MM.1S (cell line): ENCODE results near the gene C14orf132.

Source experiments
- DNase-seq: peaks from one replicate; pipeline ENCODE4 v3.0.0-alpha.2; 2015
- H2AFZ ChIP-seq: fragments of 300-600 bp; sonication (generic); 2 replicates; pipeline ENCODE4 v1.6.0; 2016; ENCODE audit warnings: antibody characterized with exemption, low read length
- H3F3A ChIP-seq: fragments of 300-600 bp; sonication (generic); 2 replicates; pipeline ENCODE4 v1.6.1; 2016; ENCODE audit warnings: mild to moderate bottlenecking, antibody characterized with exemption, low read length, moderate library complexity, mixed read lengths; ENCODE audit not compliant: insufficient read depth
- H3K27ac ChIP-seq: fragments of 300-600 bp; sonication (generic); 2 replicates; pipeline ENCODE4 v1.5.1; 2016; ENCODE audit warnings: mild to moderate bottlenecking, low read length
- H3K27me3 ChIP-seq: fragments of 300-600 bp; sonication (generic); replicated peaks from 2 replicates; pipeline ENCODE4 v1.6.0; 2016; ENCODE audit warnings: low read length; ENCODE audit not compliant: insufficient read depth
- H3K36me3 ChIP-seq: fragments of 300-600 bp; sonication (generic); replicated peaks from 2 replicates; pipeline ENCODE4 v1.6.1; 2016; ENCODE audit warnings: mild to moderate bottlenecking, low read length, mixed read lengths; ENCODE audit not compliant: insufficient read depth
- H3K4me1 ChIP-seq: fragments of 300-600 bp; sonication (generic); 2 replicates; pipeline ENCODE4 v1.6.1; 2016; ENCODE audit warnings: low read length, mixed read lengths
- H3K4me2 ChIP-seq: fragments of 300-600 bp; sonication (generic); 2 replicates; pipeline ENCODE4 v1.6.0; 2016; ENCODE audit warnings: low read depth, low read length
- H3K4me3 ChIP-seq: fragments of 300-600 bp; sonication (generic); 2 replicates; pipeline ENCODE4 v1.5.1; 2016; ENCODE audit warnings: low read length, mixed read lengths
- H3K79me2 ChIP-seq: fragments of 300-600 bp; sonication (generic); 2 replicates; pipeline ENCODE4 v1.6.1; 2016; ENCODE audit warnings: mixed run types, low read length, mixed read lengths
- H3K9ac ChIP-seq: fragments of 300-600 bp; sonication (generic); 2 replicates; pipeline ENCODE4 v1.6.1; 2016; ENCODE audit warnings: low read length, mixed read lengths
- H3K9me2 ChIP-seq: fragments of 300-600 bp; sonication (generic); replicated peaks from 2 replicates; pipeline ENCODE4 v1.6.1; 2016; ENCODE audit warnings: mild to moderate bottlenecking, low read length, mixed read lengths; ENCODE audit not compliant: insufficient read depth
- H3K9me3 ChIP-seq: fragments of 300-600 bp; sonication (generic); replicated peaks from 2 replicates; pipeline ENCODE4 v1.6.1; 2016; ENCODE audit warnings: mild to moderate bottlenecking, low read length, mixed read lengths; ENCODE audit not compliant: insufficient read depth
- H4K20me1 ChIP-seq: fragments of 300-600 bp; sonication (generic); 2 replicates; pipeline ENCODE4 v1.6.1; 2016; ENCODE audit warnings: mild to moderate bottlenecking, low read length, moderate library complexity, mixed read lengths; ENCODE audit not compliant: insufficient read depth
- EZH2 ChIP-seq: fragments of 300-600 bp; sonication (generic); optimal IDR thresholded peaks from 2 replicates; pipeline ENCODE3; 2017; ENCODE audit warnings: low read depth, mild to moderate bottlenecking, antibody characterized with exemption, low read length, mixed read lengths
- EZH2phosphoT487 ChIP-seq: fragments of 300-600 bp; sonication (generic); IDR thresholded peaks from 2 replicates; pipeline ENCODE4 v1.6.1; 2018; ENCODE audit warnings: antibody characterized with exemption, low read length
- TF ChIP-seq, protein P1 (sequence below): fragments of 300-600 bp; sonication (generic); IDR thresholded peaks from 2 replicates; pipeline ENCODE4 v1.5.1; 2016; ENCODE audit warnings: antibody characterized with exemption, low read length, mixed read lengths

Gene C14orf132

DNA sequence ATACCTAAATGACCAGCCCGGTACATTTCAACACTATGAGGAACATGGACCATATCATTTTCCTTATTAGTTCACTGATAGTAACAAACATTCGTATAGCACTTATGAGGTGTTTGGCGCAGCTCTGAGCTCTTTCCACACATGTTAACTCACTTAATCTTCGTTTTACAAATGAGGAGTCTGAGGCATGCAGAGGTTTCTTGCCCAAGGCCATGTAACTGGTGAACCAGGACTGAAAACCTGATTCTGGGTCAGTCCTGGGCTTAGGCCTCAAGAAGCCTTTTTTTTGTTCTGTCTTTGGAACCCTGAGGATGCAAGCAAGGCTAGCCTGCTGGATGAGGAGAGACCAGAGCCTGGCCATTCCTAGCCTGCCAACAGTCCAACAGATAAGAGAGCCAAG, 55.0 kb downstream of the C14orf132 start:
- no peaks in the 10 kb centered on the region for H3K79me2 ChIP-seq
- no peaks in the 10 kb centered on the region for H3K36me3 ChIP-seq
- H3K4me3 ChIP-seq = no peak overlapping the region
- no peaks in the 10 kb centered on the region for H3K27me3 ChIP-seq
- no peak overlapping the region for H3K9ac ChIP-seq
- no peaks in the 10 kb centered on the region for H3K4me1 ChIP-seq
- no peaks in the 10 kb centered on the region for H4K20me1 ChIP-seq
- TF ChIP-seq EZH2 = no peak
- TF ChIP-seq, protein P1, sequence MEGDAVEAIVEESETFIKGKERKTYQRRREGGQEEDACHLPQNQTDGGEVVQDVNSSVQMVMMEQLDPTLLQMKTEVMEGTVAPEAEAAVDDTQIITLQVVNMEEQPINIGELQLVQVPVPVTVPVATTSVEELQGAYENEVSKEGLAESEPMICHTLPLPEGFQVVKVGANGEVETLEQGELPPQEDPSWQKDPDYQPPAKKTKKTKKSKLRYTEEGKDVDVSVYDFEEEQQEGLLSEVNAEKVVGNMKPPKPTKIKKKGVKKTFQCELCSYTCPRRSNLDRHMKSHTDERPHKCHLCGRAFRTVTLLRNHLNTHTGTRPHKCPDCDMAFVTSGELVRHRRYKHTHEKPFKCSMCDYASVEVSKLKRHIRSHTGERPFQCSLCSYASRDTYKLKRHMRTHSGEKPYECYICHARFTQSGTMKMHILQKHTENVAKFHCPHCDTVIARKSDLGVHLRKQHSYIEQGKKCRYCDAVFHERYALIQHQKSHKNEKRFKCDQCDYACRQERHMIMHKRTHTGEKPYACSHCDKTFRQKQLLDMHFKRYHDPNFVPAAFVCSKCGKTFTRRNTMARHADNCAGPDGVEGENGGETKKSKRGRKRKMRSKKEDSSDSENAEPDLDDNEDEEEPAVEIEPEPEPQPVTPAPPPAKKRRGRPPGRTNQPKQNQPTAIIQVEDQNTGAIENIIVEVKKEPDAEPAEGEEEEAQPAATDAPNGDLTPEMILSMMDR = no peak
- no peak for TF ChIP-seq EZH2phosphoT487
- H3K9me3 ChIP-seq = no peaks in the 10 kb centered on the region
- no peak for DNase-seq
- no peak overlapping the region for H2AFZ ChIP-seq
- no peaks in the 10 kb centered on the region for H3F3A ChIP-seq
- H3K27ac ChIP-seq = no peak overlapping the region
- H3K9me2 ChIP-seq = no peaks in the 10 kb centered on the region
- no peak overlapping the region for H3K4me2 ChIP-seq

DNA sequence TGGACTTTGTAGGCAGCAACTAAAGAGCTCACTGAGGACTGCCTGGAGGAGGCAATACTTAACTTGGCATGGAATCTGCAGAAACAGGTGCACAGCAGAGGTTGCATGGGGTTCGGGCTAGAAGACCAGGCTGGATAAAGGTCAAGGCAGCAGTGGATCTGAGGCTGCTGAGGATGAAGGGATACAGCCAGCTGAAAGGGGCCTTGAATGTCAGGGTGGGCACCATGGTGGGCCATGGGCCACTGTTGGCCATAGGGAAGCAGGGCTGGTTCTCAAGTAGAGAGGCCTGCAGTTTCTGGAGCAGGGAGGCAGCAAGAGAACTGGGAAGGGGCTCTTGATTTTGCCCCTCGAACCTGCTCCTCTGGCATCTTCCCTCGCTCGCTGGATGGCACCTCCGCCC, 55.5 kb downstream of the C14orf132 start:
- Histone ChIP-seq H3K79me2 (no peaks in the 10 kb centered on the region), H3K4me2 (no peak overlapping the region), H3K27me3 (no peaks in the 10 kb centered on the region), H3K9ac (no peak overlapping the region), H3K9me3 (no peaks in the 10 kb centered on the region), H3F3A (no peaks in the 10 kb centered on the region), H2AFZ (no peak overlapping the region), H3K9me2 (no peaks in the 10 kb centered on the region), H3K4me1 (no peaks in the 10 kb centered on the region), H3K4me3 (no peak overlapping the region), H3K27ac (no peak overlapping the region), H3K36me3 (no peaks in the 10 kb centered on the region), H4K20me1 (no peaks in the 10 kb centered on the region)
- DNase-seq = no peak
- TF ChIP-seq EZH2 = no peak
- no peak for TF ChIP-seq EZH2phosphoT487
- TF ChIP-seq, protein P1 = no peak

DNA sequence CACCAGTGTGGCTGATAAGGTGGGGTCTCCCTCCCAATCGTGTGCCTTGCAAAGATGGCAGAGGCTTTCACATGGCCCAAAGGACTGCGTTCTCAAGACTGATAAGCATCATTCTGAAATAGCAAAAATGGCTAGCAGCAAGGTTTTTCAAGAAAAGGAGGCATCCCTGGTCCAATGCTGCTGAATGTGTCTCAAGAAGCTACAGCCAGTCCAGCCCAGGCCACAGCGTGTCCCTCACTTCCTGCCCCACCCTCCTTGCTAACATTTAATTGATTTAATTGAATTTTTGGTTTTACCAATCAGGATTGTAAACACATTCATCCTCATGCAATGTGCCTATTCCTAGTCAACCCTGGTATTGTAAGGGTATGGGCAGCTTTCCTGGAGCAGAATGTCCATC, 55.9 kb downstream of the C14orf132 start:
- Histone ChIP-seq H3K4me2 (no peak overlapping the region), H3K4me3 (no peak overlapping the region), H3K9ac (no peak overlapping the region), H4K20me1 (no peaks in the 10 kb centered on the region), H3K79me2 (no peaks in the 10 kb centered on the region), H3K9me2 (no peaks in the 10 kb centered on the region), H3K27me3 (no peaks in the 10 kb centered on the region), H3K4me1 (no peaks in the 10 kb centered on the region), H3K27ac (no peak overlapping the region), H3F3A (no peaks in the 10 kb centered on the region), H3K36me3 (no peaks in the 10 kb centered on the region), H2AFZ (no peak overlapping the region), H3K9me3 (no peaks in the 10 kb centered on the region)
- no peak for DNase-seq
- TF ChIP-seq EZH2phosphoT487 (no peak), EZH2 (no peak)
- TF ChIP-seq, protein P1 = no peak
